Neural cell (in vitro differentiated cells): ENCODE measurements around the gene SORD. TPM values are rescaled to one million over a fixed set of nuclear protein-coding genes. Genes with fewer than 3 reads are reported as not detected.
A peak's percentile ranks its signal among the peaks of the same experiment; 100 is the strongest.

Experiments
- H2AFZ ChIP-seq: fragments of 200-600, 300-800 bp; sonication (generic), shearing (Covaris generic); 2 replicates; pipeline ENCODE4 v1.6.0; 2014; ENCODE audit warnings: low read depth, mild to moderate bottlenecking, antibody characterized with exemption, low read length, moderate library complexity
- H3F3A ChIP-seq: fragments of 200-600 bp; shearing (Covaris generic); 2 replicates; pipeline ENCODE4 v1.6.1; 2016; ENCODE audit warnings: mild to moderate bottlenecking, moderate library complexity, mixed read lengths, antibody characterized with exemption, low read length; ENCODE audit not compliant: insufficient read depth, poor library complexity, severe bottlenecking
- H3K27ac ChIP-seq: fragments of 200-600, 300-800 bp; sonication (generic), shearing (Covaris generic); 2 replicates; pipeline ENCODE4 v1.5.1; 2014; ENCODE audit warnings: mild to moderate bottlenecking, low read length, moderate library complexity
- H3K27me3 ChIP-seq: fragments of 300-800, 200-600 bp; sonication (generic), shearing (Covaris generic); 2 replicates; pipeline ENCODE4 v1.6.0; 2014; ENCODE audit warnings: mild to moderate bottlenecking, low read depth, low read length, moderate library complexity; ENCODE audit not compliant: insufficient read depth
- H3K36me3 ChIP-seq: fragments of 300-800, 200-600 bp; sonication (generic), shearing (Covaris generic); 2 replicates; pipeline ENCODE4 v1.5.1; 2014; ENCODE audit warnings: mild to moderate bottlenecking, antibody characterized with exemption, low read length, moderate library complexity; ENCODE audit not compliant: insufficient read depth
- H3K4me2 ChIP-seq: fragments of 300-800, 200-600 bp; sonication (generic), shearing (Covaris generic); 2 replicates; pipeline ENCODE4 v1.6.0; 2014; ENCODE audit warnings: mild to moderate bottlenecking, low read length
- H3K4me3 ChIP-seq: fragments of 300-800, 200-600 bp; sonication (generic), shearing (Covaris generic); 2 replicates; pipeline ENCODE4 v1.5.1; 2014; ENCODE audit warnings: mild to moderate bottlenecking, low read length, moderate library complexity
- H3K79me2 ChIP-seq: fragments of 200-600 bp; shearing (Covaris generic); replicated peaks from 2 replicates; pipeline ENCODE4 v1.6.0; 2014; ENCODE audit warnings: mild to moderate bottlenecking, low read length, moderate library complexity; ENCODE audit not compliant: insufficient read depth
- H3K9ac ChIP-seq: fragments of 300-800, 200-600 bp; sonication (generic), shearing (Covaris generic); 2 replicates; pipeline ENCODE4 v1.6.1; 2016; ENCODE audit warnings: mild to moderate bottlenecking, low read length, mixed read lengths
- H3K9me2 ChIP-seq: fragments of 200-600 bp; shearing (Covaris generic); 2 replicates; pipeline ENCODE4 v1.6.1; 2016; ENCODE audit warnings: mild to moderate bottlenecking, low read length, mixed read lengths; ENCODE audit not compliant: insufficient read depth
- H3K9me3 ChIP-seq: fragments of 200-600, 300-800 bp; sonication (generic), shearing (Covaris generic); 2 replicates; pipeline ENCODE4 v1.6.1; 2016; ENCODE audit warnings: mild to moderate bottlenecking, mixed run types, low read length, moderate library complexity, mixed read lengths
- H4K20me1 ChIP-seq: fragments of 200-600 bp; shearing (Covaris generic); 2 replicates; pipeline ENCODE4 v1.6.1; 2016; ENCODE audit warnings: mild to moderate bottlenecking, mixed run types; ENCODE audit not compliant: insufficient read depth
- EP300 ChIP-seq: fragments of 450-650 bp; conservative IDR thresholded peaks from 2 replicates; pipeline ENCODE4 v1.6.1; 2014; ENCODE audit warnings: antibody characterized with exemption, mild to moderate bottlenecking, moderate library complexity; ENCODE audit not compliant: poor library complexity, severe bottlenecking
- EZH2 ChIP-seq: fragments of 200-600, 300-800 bp; shearing (Covaris generic), sonication (generic); IDR thresholded peaks from 2 replicates; pipeline ENCODE4 v1.6.1; 2014; ENCODE audit warnings: antibody characterized with exemption, low read length, borderline replicate concordance, mild to moderate bottlenecking; ENCODE audit not compliant: insufficient read depth, poor library complexity, severe bottlenecking
- MXI1 ChIP-seq: fragments of 450-650 bp; conservative IDR thresholded peaks from 2 replicates; pipeline ENCODE4 v1.6.1; 2014; ENCODE audit warnings: antibody characterized with exemption, mild to moderate bottlenecking; ENCODE audit not compliant: poor library complexity, severe bottlenecking
- POLR2AphosphoS5 ChIP-seq: IDR thresholded peaks from 2 replicates; pipeline ENCODE4 v1.6.1; 2012
- RAD21 ChIP-seq: fragments of 450-650 bp; conservative IDR thresholded peaks from 2 replicates; pipeline ENCODE4 v1.6.1; 2014; ENCODE audit warnings: antibody characterized with exemption, mild to moderate bottlenecking, moderate library complexity
- SMC3 ChIP-seq: fragments of 450-650 bp; conservative IDR thresholded peaks from 2 replicates; pipeline ENCODE4 v1.6.1; 2014; ENCODE audit warnings: antibody characterized with exemption, mild to moderate bottlenecking, moderate library complexity; ENCODE audit not compliant: poor library complexity
- TAF1 ChIP-seq: IDR thresholded peaks from 2 replicates; pipeline ENCODE4 v1.6.1; 2012; ENCODE audit warnings: low read depth
- polyA plus RNA-seq: library from polyadenylated mRNA; depleted of rRNA; stranded (reverse); fragments of >200 nt; gene quantifications from 2 replicates; pipeline ENCODE4 v1.2.3, GENCODE V29; 2014
- TF ChIP-seq, protein P1 (sequence below): fragments of 450-650 bp; IDR thresholded peaks from 2 replicates; pipeline ENCODE4 v1.5.1; 2014; ENCODE audit warnings: antibody characterized with exemption, mild to moderate bottlenecking, moderate library complexity; ENCODE audit not compliant: poor library complexity, severe bottlenecking
- TF ChIP-seq, protein P2 (sequence below): IDR thresholded peaks from 2 replicates; pipeline ENCODE4 v1.6.1; 2012; ENCODE audit warnings: borderline replicate concordance

Gene SORD
- polyA plus RNA-seq, 1 donor from 2014 or later: 17.7 TPM

DNA sequence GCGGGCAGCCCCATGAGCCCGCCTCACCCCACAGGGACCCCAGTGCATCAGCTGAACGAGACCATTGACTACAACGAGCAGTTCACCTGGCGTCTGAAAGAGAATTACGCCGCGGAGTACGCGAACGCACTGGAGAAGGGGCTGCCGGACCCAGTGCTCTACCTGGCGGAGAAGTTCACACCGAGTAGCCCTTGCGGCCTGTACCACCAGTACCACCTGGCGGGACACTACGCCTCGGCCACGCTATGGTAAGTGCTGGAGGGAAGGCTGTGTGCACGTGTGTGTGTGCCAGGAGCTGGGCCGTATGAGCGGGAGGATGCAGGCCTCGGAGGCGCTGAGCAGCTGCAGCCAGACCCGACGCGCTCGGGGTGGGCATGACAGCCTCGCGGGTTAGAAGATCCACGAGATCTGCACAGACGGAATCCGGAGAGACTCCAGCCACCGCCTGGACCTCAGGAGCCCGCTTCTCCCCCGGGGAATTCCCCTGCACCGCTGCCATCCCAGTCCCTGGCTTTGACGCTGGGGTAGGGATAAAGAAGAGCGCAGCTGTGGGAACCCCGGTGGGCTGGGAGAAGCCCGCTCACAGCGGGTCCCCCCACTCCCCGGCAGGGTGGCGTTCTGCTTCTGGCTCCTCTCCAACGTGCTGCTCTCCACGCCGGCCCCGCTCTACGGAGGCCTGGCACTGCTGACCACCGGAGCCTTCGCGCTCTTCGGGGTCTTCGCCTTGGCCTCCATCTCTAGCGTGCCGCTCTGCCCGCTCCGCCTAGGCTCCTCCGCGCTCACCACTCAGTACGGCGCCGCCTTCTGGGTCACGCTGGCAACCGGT, 93.7 kb downstream of the SORD start:
- peaks cover 71% of the 10 kb centered on the region for H3K27me3 ChIP-seq
- H3K9me3 ChIP-seq: no peaks in the 10 kb centered on the region
- H3K9ac ChIP-seq: no peak overlapping the region
- no peaks in the 10 kb centered on the region for H3F3A ChIP-seq
- no peaks in the 10 kb centered on the region for H3K36me3 ChIP-seq
- H3K4me2 ChIP-seq: no peak overlapping the region
- H3K27ac ChIP-seq: no peak overlapping the region
- no peaks in the 10 kb centered on the region for H4K20me1 ChIP-seq
- H2AFZ ChIP-seq: no peak overlapping the region
- peak overlapping the region; percentile 39 for H3K4me3 ChIP-seq
- TF ChIP-seq POLR2AphosphoS5 (no peak), RAD21 (no peak), MXI1 (no peak), TAF1 (no peak), EZH2 (no peak), SMC3 (no peak), EP300 (no peak)
- TF ChIP-seq, protein P1, sequence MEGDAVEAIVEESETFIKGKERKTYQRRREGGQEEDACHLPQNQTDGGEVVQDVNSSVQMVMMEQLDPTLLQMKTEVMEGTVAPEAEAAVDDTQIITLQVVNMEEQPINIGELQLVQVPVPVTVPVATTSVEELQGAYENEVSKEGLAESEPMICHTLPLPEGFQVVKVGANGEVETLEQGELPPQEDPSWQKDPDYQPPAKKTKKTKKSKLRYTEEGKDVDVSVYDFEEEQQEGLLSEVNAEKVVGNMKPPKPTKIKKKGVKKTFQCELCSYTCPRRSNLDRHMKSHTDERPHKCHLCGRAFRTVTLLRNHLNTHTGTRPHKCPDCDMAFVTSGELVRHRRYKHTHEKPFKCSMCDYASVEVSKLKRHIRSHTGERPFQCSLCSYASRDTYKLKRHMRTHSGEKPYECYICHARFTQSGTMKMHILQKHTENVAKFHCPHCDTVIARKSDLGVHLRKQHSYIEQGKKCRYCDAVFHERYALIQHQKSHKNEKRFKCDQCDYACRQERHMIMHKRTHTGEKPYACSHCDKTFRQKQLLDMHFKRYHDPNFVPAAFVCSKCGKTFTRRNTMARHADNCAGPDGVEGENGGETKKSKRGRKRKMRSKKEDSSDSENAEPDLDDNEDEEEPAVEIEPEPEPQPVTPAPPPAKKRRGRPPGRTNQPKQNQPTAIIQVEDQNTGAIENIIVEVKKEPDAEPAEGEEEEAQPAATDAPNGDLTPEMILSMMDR: no peak
- TF ChIP-seq, protein P2, sequence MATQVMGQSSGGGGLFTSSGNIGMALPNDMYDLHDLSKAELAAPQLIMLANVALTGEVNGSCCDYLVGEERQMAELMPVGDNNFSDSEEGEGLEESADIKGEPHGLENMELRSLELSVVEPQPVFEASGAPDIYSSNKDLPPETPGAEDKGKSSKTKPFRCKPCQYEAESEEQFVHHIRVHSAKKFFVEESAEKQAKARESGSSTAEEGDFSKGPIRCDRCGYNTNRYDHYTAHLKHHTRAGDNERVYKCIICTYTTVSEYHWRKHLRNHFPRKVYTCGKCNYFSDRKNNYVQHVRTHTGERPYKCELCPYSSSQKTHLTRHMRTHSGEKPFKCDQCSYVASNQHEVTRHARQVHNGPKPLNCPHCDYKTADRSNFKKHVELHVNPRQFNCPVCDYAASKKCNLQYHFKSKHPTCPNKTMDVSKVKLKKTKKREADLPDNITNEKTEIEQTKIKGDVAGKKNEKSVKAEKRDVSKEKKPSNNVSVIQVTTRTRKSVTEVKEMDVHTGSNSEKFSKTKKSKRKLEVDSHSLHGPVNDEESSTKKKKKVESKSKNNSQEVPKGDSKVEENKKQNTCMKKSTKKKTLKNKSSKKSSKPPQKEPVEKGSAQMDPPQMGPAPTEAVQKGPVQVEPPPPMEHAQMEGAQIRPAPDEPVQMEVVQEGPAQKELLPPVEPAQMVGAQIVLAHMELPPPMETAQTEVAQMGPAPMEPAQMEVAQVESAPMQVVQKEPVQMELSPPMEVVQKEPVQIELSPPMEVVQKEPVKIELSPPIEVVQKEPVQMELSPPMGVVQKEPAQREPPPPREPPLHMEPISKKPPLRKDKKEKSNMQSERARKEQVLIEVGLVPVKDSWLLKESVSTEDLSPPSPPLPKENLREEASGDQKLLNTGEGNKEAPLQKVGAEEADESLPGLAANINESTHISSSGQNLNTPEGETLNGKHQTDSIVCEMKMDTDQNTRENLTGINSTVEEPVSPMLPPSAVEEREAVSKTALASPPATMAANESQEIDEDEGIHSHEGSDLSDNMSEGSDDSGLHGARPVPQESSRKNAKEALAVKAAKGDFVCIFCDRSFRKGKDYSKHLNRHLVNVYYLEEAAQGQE: no peak
- no peaks in the 10 kb centered on the region for H3K79me2 ChIP-seq
- no peaks in the 10 kb centered on the region for H3K9me2 ChIP-seq

- Histone ChIP-seq H4K20me1 (no peaks in the 10 kb centered on the region), H3K27me3 (peaks cover 69% of the 10 kb centered on the region), H3K4me2 (no peak overlapping the region), H3K36me3 (no peaks in the 10 kb centered on the region), H3K9me2 (no peaks in the 10 kb centered on the region), H3F3A (no peaks in the 10 kb centered on the region), H3K79me2 (no peaks in the 10 kb centered on the region), H3K9me3 (no peaks in the 10 kb centered on the region), H3K4me3 (peak overlapping the region; percentile 50), H3K27ac (no peak overlapping the region), H2AFZ (no peak overlapping the region), H3K9ac (no peak overlapping the region)
- TF ChIP-seq EP300: no peak
- no peak for TF ChIP-seq POLR2AphosphoS5
Measured at GRCh38 chr15:45117308-45118130, 94.5 kb downstream of the SORD start.
